GM20000 (cell line): ENCODE data around the gene ADCK1.

Experiments
- DNase-seq: peaks from one replicate; pipeline ENCODE4 v3.0.0; 2012; ENCODE audit warnings: low spot score
- TF ChIP-seq, protein P1 (sequence below): IDR thresholded peaks from 2 replicates; pipeline ENCODE4 v1.5.1; 2012; ENCODE audit warnings: mild to moderate bottlenecking, control low read depth; ENCODE audit errors: extremely low read depth, missing control alignments

Gene ADCK1

DNA sequence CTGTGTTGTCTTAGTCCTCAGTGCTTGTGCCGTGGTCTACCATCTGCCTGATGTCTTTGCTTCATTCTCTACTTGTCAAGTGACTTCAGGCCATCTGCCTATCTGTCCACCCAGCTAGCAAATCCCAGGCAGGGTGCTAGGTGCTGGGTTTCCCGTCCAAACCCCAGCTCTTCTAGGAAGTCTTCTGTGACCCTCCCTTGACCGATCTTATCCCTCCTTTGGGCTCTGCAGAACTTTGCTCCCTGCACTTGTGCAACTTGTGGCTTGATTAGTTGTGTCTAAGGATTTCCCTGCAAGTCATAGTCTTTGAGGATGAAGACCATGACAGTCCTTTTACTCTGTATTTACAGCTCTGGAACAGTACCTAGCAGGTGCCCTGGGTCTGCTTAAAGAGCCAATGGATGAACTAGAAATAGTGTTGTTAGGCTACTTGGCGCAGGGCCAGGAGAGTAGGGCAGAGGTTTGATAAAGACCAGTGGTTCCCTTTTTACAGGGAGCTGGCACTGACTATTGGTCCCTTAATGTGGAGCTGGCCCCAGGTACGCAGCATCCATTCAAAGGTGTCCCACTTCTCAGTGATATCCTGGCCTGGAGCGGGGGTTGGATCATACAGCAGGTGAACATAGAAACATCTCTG, 60.1 kb downstream of the ADCK1 start:
- no peak for DNase-seq
- TF ChIP-seq, protein P1, sequence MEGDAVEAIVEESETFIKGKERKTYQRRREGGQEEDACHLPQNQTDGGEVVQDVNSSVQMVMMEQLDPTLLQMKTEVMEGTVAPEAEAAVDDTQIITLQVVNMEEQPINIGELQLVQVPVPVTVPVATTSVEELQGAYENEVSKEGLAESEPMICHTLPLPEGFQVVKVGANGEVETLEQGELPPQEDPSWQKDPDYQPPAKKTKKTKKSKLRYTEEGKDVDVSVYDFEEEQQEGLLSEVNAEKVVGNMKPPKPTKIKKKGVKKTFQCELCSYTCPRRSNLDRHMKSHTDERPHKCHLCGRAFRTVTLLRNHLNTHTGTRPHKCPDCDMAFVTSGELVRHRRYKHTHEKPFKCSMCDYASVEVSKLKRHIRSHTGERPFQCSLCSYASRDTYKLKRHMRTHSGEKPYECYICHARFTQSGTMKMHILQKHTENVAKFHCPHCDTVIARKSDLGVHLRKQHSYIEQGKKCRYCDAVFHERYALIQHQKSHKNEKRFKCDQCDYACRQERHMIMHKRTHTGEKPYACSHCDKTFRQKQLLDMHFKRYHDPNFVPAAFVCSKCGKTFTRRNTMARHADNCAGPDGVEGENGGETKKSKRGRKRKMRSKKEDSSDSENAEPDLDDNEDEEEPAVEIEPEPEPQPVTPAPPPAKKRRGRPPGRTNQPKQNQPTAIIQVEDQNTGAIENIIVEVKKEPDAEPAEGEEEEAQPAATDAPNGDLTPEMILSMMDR = no peak

GRCh38 chr14:77861201-77861600, 61.3 kb downstream of the ADCK1 start:
- no peak for DNase-seq
- TF ChIP-seq, protein P1 = no peak

DNA sequence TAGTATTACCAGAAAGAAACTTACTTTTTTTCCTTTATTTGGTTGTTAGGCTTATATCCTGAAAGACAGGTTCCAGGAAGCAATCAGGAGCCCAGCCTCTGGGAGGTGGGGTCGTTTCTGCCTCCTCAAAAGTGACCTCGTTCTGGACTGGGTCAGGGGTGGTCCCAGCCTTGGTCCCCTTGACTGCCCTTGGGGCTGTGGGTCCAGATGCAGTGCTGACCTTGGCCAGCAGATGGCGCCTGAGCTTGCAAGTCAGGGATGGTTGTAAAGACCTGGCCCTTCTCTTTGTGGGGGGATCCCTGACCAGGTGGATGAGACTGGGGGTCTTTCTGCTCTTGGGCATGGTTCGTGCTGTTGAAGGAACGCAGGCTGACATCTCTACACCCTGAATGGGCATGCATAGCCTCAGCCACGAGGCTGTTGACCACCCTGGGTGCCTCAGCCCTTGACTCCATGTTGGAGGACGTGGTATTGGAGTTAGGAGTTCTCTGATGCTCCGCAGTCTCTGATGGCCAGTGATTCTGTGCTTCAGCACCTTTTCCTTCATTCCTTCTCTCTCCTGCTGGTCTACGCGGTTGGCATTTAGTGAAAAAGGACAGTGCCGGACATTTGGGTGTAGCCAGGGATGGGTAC, 62.4 kb downstream of the ADCK1 start:
- TF ChIP-seq, protein P1 = peak; percentile 94
- DNase-seq = peak; percentile 80

GRCh38 chr14:77864085-77864484, 64.2 kb downstream of the ADCK1 start:
- TF ChIP-seq, protein P1 = no peak
- DNase-seq = no peak

GRCh38 chr14:77864580-77864979, 64.7 kb downstream of the ADCK1 start:
- DNase-seq = no peak
- TF ChIP-seq, protein P1 = no peak

- no peak for DNase-seq
- TF ChIP-seq, protein P1 = no peak
These were observed 65.5 kb downstream of the ADCK1 start for GRCh38 chr14:77865455-77865854.

GRCh38 chr14:77866932-77867331, 67.0 kb downstream of the ADCK1 start:
- no peak for DNase-seq
- TF ChIP-seq, protein P1 = no peak
